HL-60/S4 treated with phorbol 12-myristate 13-acetate at 8.2 ng/mL for 4 days and 3 days (cell line): ENCODE measurements around the gene NXNL1.

Experiments used
- in situ Hi-C: fragments of 300-500 bp; cut with MboI; formaldehyde crosslinking; loops from 2 replicates; pipeline ENCODE4 v1.15.0; 2022; ENCODE audit warnings: low sequenced_read_pairs

Gene NXNL1

DNA sequence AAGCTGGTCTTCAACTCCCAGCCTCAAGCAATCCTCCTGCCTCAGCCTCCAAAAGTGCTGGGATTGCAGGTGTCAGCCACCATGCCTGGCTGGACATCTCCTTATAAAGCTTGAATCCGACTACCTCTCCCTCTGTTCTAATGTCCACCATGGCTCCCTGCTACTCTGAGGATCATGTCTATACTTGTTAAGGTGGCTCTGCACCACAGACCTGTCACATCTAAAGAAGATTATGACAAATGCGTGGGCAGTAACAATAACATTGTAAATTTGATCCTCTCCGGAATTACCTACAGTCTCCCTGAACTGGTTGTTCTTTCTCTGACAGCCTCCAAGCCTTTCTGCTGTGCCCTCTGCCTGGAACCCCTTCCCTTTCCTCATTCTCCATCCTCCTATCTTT is 1.8 kb downstream of the NXNL1 start:
- in situ Hi-C loops: no loop called here

DNA sequence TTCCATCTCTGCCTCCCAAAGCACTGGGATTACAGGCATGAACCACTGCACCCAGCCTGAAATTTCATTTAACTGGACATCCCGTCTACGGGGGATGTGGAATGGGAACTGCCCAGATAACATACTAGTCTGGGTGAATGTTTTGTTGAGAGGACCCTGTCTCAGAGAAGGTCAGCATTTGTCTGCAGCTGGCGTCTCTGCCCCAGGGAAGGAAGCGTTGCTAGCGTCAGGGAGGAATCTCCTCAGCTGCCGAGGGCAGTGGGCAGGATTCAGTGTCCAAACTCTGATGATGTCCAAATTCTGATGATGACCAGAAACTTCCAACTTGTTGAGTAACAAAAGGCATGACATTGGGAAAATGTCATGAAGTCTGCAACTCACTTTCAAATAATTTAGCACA is 3.1 kb downstream of the NXNL1 start:
- in situ Hi-C loops: no loop called here

DNA sequence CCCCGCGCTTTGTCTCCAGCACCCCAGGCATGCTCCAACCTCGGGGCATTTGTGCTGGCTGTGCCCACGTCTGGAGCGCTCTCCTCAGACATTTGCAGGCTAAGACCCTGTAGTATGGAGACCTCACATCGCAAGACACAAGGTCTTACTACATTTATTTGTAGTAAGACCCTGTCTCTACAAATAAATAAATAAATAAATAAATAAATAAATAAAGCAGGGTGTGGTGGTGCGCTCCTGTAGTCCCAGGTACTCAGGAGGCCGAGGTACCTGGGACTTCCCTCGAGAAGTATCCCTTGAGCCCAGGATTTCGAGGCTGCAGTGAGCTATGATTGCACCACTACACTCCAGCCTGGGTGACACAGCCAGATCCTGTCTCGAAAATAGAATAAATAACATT is 4.6 kb downstream of the NXNL1 start:
- in situ Hi-C loops: no loop called here

DNA sequence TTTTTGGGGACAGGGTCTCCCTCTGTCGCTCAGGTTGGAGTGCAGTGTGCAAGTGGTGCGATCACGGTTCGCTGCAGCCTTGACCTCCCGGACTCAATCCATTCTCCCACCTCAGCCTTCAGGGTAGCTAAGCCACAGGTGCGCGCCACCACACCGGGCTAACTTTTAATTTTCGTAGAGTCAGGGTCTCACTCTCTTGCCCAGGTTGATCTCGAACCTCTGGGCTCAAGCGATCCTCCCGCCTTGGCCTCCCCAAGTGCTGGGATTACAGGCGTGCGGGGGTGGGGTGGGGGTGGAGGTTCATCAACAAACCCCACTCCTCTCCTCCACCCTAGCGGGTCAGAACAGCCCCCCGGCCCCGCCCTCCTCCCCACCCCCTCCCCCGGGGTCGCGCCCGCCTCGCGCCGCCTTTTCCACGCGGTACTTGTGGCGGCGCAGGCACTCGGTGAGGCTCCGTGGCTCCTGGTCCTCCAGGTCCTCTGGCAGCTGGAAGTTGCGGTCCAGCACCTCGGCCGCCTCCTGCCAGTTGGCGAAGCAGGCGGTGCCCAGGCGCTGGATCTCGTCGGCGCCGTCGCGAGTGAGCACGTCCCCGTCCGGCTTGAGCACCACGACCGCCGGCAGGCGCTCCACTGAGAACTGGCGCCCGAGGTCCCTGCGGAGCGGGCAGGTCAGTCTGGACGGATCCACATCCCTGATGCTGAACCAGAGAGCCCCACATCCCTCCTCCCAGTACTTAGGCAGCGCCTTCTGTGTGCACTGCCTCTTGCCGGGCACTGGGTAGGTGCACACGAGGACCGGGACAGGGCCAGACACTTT is 5.2 kb downstream of the NXNL1 start:
- in situ Hi-C loops: no loop called here

DNA sequence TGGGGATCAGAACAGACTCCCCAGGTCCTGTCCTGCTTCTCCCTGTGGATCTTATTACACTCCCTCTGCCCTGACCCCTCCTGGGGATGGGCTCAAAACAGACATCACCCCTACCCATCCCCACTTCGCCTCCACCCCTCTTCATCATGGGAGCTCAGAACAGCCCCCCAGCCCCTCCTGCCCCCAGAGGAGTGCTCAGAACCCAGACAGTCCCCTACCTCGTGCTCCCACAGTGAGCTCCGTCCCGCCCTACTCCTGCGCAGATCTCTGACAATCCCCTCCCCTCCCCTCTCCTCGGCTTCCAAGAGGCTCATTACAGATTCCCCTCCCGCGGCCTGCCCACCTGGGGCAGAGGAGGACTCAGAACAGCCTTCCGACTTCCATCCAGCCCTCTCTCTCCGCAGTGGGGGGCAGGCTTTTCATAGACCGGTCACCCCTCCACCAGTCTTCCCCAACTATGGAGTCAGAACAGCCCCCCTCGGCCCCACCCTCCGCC is 6.1 kb downstream of the NXNL1 start:
- in situ Hi-C loops: no loop called here

DNA sequence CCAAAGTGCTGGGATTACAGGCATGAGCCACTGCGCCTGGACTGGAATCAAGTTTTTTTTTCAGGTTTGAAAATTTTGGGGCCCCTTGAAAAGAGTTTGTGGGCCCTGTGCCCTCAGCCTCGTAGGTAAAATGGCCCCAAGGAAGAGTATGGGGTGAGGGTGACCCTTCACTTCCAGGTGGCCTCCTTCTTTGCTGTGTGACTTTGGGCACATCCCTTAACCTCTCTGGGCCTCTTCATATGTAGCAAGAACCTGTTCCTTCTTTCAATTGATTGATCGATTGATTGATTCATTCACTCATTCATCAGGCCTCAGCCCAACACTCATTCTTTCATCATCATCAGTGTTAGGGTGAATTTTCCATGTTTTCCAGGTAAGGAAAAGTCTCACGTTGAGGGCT is 8.9 kb downstream of the NXNL1 start:
- in situ Hi-C loops: no loop called here

DNA sequence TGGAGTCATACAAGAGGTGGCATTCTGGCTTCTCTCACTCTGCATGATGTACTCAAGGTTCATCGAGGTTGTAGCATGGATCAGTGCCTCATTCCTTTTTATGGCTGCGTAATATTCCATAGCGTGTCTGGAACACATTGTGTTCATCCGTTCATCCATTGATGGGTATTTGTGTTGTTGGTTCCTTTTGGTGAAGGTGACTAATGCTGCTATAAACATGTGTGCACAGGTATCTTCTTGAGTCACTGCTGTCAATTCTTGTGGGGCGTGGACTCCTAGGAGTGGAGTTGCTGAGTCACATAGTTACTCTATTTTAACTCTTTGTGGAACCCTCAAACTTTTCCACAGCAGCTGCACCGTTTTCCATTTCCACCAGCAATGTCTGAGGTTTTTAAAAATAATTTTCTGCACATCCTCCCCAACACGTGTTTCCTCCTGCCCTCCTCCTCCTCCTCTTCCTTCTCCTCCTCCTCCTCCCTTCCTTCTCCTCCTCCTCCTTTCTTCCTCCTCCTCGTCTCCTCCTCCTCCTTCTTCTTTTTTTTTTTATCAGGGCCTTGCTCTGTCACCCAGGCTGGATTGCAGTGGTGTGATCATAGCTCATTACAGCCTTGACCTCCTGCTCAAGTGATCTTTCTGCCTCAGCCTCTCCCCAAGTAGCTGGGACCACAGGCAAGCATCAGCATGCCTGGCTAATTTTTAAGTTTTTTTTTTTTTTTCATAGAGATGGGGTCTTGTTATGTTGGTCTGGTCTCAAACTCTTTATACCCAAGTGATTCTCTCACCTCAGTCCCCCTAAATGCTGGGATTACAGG is 10.3 kb downstream of the NXNL1 start:
- in situ Hi-C loops: no loop called here

DNA sequence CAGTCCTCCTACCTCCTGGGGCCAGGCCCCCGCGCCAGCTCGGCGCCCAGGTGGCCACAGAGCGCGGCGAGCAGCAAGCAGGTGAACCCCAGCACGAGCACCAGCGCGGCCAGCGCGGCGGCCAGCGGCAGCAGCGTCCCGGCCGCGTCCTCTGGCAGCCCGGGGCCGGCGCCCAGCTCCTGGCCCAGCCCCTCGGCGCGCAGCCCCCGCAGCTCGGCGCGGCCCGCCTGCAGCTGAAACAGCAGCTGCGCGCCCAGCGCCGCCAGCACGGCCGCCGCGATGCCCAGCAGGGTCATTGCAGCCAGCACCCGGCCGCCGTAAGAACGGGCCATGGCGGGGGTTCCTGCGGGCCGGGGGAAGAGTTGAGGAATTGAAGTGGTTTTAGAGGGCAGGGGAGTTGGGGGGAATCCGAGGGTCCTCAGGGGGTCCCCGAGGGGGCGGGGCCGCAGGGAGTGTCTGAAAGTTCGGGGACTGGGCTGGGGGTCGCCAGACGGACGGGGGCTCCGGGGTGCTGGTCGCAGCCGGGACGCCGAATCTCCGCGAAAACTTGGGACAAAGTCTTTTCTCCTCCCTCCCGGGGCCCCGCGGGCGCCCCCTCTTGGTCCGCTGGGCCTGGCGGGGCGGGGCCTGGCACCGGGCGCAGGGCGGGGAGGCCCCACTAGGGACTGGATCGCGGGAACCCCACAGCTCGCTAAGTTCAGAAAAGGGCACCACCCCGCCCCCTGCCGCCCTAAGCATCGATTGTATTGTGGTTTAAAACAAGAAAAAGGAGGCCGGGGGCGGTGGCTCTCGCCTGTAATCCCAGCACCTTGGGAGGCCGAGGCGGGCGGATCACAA is 12.4 kb downstream of the NXNL1 start, which contains the start of gene TMEM221:
Gene TMEM221, minus strand, starts transcription at position 538 of the 837 bp plus-strand sequence. Its CDS starts 206 bp downstream, at position 332.
- in situ Hi-C loops: no loop called here

DNA sequence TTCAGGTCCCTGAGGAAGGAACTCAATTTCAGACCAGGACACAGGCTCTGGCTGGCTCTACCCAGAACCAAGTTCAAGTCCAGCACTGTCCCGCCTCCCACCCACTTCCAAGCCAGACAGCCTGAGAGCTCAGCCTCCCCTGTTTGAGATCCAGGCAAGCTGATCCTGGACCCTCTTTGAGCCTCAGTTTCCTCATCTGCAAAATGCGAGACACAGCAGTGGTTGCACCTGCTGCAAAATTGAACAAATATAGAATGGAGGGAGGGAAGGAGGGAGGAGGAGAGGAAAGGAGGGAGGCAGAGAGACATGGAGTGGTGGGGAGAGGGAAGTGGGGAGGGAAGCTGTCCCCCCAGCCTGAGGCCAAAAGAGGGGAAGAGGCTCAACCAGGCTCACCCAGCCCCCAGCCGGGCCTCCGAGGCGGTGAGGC is 13.0 kb downstream of the NXNL1 start:
- in situ Hi-C loops: no loop called here

DNA sequence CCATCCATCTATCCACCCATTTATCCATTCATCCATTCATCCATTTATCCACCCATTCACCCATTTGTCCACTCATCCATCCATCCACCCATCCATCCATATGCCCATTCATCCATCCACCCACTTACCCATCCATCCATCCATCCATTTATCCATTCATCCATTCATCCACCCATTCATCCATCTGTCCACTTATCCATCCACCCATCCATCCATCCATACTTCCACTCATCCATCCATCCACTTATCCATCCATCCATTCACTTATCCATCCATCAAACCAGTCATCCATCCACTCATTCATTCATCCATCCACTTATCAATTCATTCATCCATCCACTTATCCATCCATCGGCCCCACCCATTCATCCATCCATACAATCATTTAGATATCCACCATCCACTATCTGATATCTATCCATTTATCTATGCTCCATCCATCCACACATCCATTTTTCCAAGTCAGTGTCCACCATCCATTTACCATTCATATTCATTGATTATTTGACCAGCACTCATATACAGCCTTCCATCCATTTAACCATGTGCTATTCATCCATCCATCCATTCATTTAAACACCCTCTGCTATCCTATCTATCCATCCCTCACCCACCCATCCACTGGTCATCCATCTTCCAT is 15.1 kb downstream of the NXNL1 start:
- in situ Hi-C loops: no loop called here

DNA sequence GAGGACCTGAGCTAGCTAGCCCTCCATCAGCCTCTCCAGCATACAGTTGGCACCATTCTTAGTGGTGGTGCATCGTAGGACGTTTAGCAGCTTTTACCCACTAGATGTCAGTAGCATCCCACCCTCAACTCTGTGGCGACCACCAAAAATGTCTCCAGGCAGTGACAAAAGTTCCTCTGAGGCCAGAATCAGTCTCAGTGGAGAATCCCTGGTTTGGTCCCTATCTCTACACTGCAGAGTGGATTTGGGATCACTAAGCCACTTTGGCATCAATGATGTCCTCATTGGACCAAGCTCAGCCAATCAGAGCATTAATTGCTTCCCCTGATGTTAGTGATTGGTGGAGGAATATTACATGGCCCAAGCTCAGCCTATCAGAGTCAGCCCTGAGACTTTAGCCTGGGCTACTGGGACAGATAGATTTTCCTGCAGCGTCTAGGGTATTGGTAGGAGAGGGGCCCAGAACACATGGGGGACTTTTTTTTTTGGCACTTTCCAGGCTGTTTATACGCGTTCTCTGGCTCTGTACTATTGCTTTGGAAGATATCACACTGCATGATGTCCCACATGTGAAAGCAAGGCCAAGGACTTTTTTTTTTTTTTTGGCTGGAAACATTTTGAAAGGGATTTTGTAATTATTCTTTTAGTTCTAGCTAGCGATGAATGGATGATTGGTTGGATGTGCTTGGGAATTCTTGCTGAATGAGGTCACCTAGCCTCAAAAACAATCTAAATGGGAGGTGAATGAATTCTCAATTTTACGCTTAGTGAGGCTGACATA is 19.3 kb downstream of the NXNL1 start:
- in situ Hi-C loops: no loop called here

DNA sequence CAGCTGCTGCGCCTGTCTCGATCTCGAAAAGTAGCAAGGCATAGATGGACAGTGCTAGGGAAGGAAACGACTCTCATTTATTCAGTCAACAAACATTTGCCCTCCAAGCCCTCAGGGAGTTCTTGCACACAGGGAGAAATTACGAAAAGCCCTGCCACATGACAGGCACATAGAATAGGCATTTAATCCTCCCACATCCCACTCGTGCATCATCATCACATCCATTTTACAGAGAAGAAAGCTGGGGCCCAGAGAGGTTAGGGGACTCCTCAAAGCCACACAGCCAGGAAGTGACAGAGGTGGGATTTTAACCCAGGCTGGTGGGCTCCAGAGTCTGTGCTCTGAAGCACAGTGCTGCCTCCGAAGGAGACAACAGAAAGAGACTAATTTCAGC is 23.9 kb downstream of the NXNL1 start:
- in situ Hi-C loops: no loop called here

DNA sequence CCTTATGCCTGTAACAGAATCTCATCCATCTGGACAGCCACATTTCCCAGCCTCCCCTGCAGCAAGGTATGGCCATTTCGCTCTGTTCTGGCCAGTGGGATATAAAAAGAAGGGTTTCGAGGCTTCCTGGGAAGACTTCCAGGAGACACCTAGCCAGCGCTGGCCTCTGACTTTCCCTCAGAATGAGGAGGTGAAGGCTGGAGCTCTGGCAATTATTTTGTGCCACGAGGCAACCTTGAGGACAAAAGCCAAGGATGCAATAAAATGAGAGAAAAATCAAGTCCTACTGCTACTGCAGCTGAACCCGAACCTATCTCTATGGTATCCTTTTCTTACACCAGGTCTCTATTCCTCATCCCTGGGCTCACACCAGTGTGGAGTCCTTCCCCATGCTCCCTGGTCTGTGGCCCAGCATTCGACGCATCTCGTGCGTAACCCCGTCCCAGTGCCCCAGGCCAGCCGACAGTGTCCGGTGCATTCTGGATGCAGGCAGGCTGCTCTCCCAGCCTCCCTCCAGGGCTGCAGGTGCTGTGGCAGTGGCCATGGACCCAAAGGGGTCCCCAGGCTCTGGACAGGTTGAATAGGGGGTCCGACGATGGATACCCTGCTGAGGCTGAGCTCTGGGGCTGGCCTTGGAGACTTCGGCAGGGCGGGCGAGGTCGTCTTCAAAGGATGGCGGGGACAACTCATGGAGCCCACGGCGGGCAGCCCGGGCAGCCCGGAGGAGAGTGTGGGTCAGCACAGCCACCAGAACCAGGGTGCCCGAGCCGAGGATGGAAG is 24.4 kb downstream of the NXNL1 start:
- in situ Hi-C loops: no loop called here

DNA sequence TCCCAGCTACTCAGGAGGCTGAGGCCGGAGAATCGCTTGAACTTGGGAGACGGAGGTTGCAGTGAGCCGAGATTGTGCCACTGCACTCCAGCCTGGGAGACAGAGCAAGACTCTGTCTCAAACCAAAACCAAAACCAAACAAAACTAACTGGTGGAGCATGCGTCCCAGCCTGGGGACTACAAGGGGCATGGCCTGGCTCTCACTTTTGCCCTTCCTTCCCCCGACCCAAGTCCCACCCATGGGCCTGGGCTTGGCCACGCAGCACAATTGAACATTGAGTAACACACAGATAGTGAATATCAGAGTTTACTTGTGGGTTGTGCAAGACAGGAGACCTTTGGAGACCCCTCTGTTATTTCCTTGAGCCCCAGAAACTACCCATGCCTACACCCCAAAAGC is 25.5 kb downstream of the NXNL1 start:
- in situ Hi-C loops: no loop called here

DNA sequence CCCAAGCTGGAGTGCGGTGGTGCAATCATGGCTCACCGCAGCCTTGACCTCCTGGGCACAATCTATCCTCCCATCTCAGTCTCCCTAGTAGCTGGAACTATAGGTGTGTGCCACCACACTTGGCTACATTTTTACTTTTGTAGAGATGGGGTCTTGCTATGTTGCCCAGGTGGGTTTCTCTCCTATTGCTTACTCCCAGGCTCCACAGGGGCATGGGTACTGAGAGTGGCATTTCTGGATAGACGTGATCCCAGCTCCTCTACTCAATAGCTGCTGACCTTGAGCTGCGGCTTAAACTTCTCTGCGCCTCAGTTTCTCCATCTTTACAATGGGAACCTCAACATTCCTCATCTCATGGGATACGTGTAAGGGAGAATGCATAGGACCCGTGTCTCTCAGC is 29.3 kb downstream of the NXNL1 start:
- in situ Hi-C loops: no loop called here

DNA sequence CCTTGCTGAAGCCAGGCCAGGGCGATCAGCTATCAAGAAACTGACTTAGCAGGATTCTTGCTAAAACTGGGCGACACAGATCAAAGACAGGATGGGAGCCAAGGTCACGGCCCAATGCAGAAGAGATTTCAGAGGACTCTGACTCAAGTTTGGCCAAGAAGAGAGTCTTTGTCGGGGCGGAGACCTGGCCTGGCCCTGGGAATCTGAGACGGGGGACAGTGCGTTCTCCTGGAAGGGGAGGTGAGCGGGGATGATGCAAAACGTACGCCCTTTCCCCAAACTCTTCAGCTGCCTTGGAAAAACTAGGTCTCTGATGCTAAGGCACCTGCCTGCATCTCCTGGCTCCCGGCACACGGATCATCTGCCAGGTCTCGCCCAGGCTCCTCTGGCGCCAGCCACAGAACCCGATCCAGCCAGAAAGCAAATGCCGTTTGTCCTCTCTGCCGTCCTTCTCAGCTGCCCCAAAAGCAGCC is 31.0 kb downstream of the NXNL1 start:
- in situ Hi-C loops: no loop called here

DNA sequence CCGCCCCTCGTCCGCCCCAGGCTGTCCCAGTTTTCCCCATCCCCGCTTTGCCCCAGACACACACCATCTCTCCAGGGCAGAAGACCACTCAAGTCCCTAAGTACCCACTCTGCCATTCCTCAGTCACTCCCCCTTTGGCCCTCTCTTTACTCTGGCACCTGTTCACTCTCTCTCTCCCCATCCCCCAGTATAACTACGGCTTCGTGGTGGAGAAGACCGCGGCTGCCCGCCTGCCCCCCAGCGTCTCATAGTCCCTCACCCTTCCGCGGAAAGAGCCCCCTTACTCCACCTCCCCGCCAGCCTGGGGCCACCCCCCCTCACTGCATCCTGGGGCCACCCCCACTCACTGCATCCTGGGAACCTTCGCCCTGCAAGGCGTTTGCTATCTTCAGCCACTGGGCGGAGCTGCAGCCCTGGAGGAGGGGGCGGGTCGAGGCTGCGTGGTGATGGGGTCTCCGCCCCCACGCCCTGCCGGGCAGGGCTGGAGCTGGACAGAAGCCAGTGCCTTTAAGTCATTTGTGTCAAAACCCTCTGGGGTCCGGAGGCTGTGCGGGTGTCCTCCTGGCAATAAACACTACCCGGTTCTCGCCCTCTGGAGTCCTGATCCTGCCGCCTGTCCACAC is 35.9 kb downstream of the NXNL1 start:
- in situ Hi-C loops: no loop called here

DNA sequence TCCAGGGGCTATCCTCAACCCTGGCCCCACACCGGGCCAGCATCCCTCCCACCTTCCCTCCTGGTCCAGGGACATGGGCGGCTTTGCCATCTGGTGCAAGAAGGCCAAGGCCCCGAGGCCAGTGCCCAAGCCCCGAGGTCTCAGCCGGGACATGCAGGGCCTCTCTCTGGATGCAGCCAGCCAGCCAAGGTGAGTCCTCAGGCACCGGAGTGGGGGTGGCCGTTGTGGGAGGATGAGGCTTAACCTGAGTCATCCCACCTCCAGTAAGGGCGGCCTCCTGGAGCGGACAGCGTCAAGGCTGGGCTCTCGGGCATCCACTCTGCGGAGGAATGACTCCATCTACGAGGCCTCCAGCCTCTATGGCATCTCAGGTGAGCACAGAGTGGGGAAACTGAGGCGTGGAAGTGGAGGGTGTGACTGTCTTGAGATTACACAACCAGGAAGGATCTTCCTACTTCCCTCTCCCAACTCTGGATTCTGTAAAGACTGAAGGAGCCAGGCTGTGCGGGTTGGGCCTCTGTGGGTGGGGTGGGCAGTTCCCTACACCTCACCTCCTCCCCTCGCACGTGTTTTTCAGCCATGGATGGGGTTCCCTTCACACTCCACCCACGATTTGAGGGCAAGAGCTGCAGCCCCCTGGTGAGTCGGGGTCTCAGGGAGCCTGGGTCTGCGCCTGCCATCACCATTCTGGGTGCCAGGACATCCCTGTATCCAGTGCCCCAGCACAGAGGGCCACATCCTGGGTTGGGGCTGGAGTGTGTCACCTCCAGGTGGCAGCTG is 37.1 kb downstream of the NXNL1 start:
- in situ Hi-C loops: no loop called here
